Activated naive CD4-positive, alpha-beta T cell (primary cell): ENCODE measurements around the gene EGR1.
"Not testable (repeated sequence)": the region's sequence is repeated elsewhere in the genome, so short reads cannot be mapped to it uniquely, and the experiment has no call there.

Source experiments
- DNase-seq, 4 experiments: peaks; one replicate each; lab custom pipeline; 2025; lab: John Stamatoyannopoulos, UW

The EGR1 gene

GRCh38 chr5:138469540-138470321 is 4.5 kb downstream of the EGR1 start:
- DNase-seq, result no peak

- DNase-seq, result no peak
Measured at GRCh38 chr5:138470322-138471051, 5.2 kb downstream of the EGR1 start.

GRCh38 chr5:138471052-138471361 is 5.7 kb downstream of the EGR1 start:
- DNase-seq, result no peak

- no peak for DNase-seq
Measured at GRCh38 chr5:138472353-138472752, 7.1 kb downstream of the EGR1 start.

- DNase-seq, result not testable (repeated sequence)
Measured at GRCh38 chr5:138473151-138473550, 7.9 kb downstream of the EGR1 start.

- DNase-seq, result no peak
Measured at GRCh38 chr5:138476918-138477317, 11.6 kb downstream of the EGR1 start.

- DNase-seq, result no peak
Measured at GRCh38 chr5:138482638-138483037, 17.4 kb downstream of the EGR1 start.

- DNase-seq, result no peak
Measured at GRCh38 chr5:138488481-138488945, 23.2 kb downstream of the EGR1 start.

GRCh38 chr5:138489683-138490061 is 24.4 kb downstream of the EGR1 start:
- no peak for DNase-seq

GRCh38 chr5:138490648-138491283 is 25.5 kb downstream of the EGR1 start:
- no peak for DNase-seq

GRCh38 chr5:138491284-138491648 is 26.0 kb downstream of the EGR1 start:
- DNase-seq, result no peak

GRCh38 chr5:138491669-138492559 is 26.6 kb downstream of the EGR1 start:
- DNase-seq, result peak; percentile 61 to 81 (median 72)

GRCh38 chr5:138492560-138493045 is 27.3 kb downstream of the EGR1 start:
- no peak for DNase-seq

- DNase-seq, result no peak
Measured at GRCh38 chr5:138495351-138495750, 30.1 kb downstream of the EGR1 start.

GRCh38 chr5:138498376-138498775 is 33.1 kb downstream of the EGR1 start:
- DNase-seq, result no peak

GRCh38 chr5:138502121-138502520 is 36.8 kb downstream of the EGR1 start:
- no peak for DNase-seq

GRCh38 chr5:138502521-138502920 is 37.2 kb downstream of the EGR1 start:
- no peak for DNase-seq

GRCh38 chr5:138503487-138504270 is 38.4 kb downstream of the EGR1 start:
- no peak for DNase-seq

- DNase-seq, result no peak
Measured at GRCh38 chr5:138504799-138505198, 39.5 kb downstream of the EGR1 start.

GRCh38 chr5:138506370-138507306 is 41.4 kb downstream of the EGR1 start:
- no peak for DNase-seq
